K562 (cell line): ENCODE data around the gene BBOX1.
"Not testable (repeated sequence)": the region's sequence is repeated elsewhere in the genome, so short reads cannot be mapped to it uniquely, and the experiment has no call there.

Experiments
- ARHGAP35 ChIP-seq: fragments of 450-650 bp; IDR thresholded peaks from 2 replicates; pipeline ENCODE4 v1.6.1; 2018; ENCODE audit not compliant: partially characterized antibody
- CHD1 ChIP-seq: fragments of 200-600 bp; sonication (generic); IDR thresholded peaks from one replicate; pipeline ENCODE4 v1.6.1; 2012; ENCODE audit warnings: mild to moderate bottlenecking, moderate library complexity, low read length, inconsistent platforms
- CREB1 ChIP-seq, 2 experiments: sonication (generic) in 1 of 2; formaldehyde crosslinking in 1 of 2; IDR thresholded peaks; 2 replicates each; pipeline versions ENCODE4 v1.6.1 to v1.8.0; 2012 to 2022; ENCODE audit warnings: inconsistent platforms in 1 of 2, mild to moderate bottlenecking in 1 of 2, missing genetic modification reagents in 1 of 2, moderate library complexity in 1 of 2
- E4F1 ChIP-seq: fragments of 250-450 bp; sonication (Bioruptor Pico); IDR thresholded peaks from 2 replicates; pipeline ENCODE4 v1.5.0; 2021; ENCODE audit warnings: mild to moderate bottlenecking, borderline replicate concordance
- EGR1 ChIP-seq: fragments of 450-650 bp; conservative IDR thresholded peaks from 2 replicates; pipeline ENCODE4 v1.6.1; 2017; ENCODE audit warnings: mild to moderate bottlenecking
- GABPB2 ChIP-seq: fragments of 250-450 bp; sonication (Bioruptor Pico); conservative IDR thresholded peaks from 2 replicates; pipeline ENCODE4 v1.5.1; 2021; ENCODE audit warnings: mild to moderate bottlenecking
- HMGN3 ChIP-seq: IDR thresholded peaks from 2 replicates; pipeline ENCODE4 v1.6.1; 2011; ENCODE audit warnings: borderline replicate concordance, low read depth, mild to moderate bottlenecking, mixed read lengths, low read length; ENCODE audit not compliant: insufficient read length; ENCODE audit errors: extremely low read depth
- SMAD4 ChIP-seq: fragments of 250-450 bp; sonication (Bioruptor Pico); conservative IDR thresholded peaks from 2 replicates; pipeline ENCODE4 v1.8.0; 2021; ENCODE audit warnings: inconsistent platforms, mild to moderate bottlenecking, moderate library complexity
- TCF15 ChIP-seq: fragments of 250-450 bp; sonication (Bioruptor Pico); IDR thresholded peaks from 2 replicates; pipeline ENCODE4 v1.8.0; 2022; ENCODE audit warnings: moderate library complexity, mild to moderate bottlenecking, inconsistent platforms
- ZBTB8A ChIP-seq: fragments of 450-650 bp; IDR thresholded peaks from 2 replicates; pipeline ENCODE4 v1.6.1; 2018; ENCODE audit warnings: mild to moderate bottlenecking, moderate library complexity; ENCODE audit not compliant: partially characterized antibody
- ZNF274 ChIP-seq: IDR thresholded peaks from 2 replicates; pipeline ENCODE4 v1.6.1; 2011; ENCODE audit warnings: low read depth, mild to moderate bottlenecking, low read length, moderate library complexity, borderline replicate concordance
- TF ChIP-seq, protein P1 (sequence below): sonication (generic); formaldehyde crosslinking; IDR thresholded peaks from 2 replicates; pipeline ENCODE4 v1.4.0; 2020; ENCODE audit warnings: mild to moderate bottlenecking, missing genetic modification reagents

GRCh38 chr11:27175562-27175961 is 134.9 kb downstream of the BBOX1 start:
- not testable (repeated sequence) for TF ChIP-seq ZBTB8A; SMAD4 (CRISPR knock-in tag); ARHGAP35; ZNF274; EGR1; GABPB2 (CRISPR knock-in tag); TCF15 (CRISPR knock-in tag); CHD1; HMGN3; E4F1 (CRISPR knock-in tag); CREB1 (IDR thresholded peaks at IDR 0.05); CREB1 (CRISPR knock-in tag; IDR thresholded peaks at IDR 0.05)
- TF ChIP-seq, protein P1, sequence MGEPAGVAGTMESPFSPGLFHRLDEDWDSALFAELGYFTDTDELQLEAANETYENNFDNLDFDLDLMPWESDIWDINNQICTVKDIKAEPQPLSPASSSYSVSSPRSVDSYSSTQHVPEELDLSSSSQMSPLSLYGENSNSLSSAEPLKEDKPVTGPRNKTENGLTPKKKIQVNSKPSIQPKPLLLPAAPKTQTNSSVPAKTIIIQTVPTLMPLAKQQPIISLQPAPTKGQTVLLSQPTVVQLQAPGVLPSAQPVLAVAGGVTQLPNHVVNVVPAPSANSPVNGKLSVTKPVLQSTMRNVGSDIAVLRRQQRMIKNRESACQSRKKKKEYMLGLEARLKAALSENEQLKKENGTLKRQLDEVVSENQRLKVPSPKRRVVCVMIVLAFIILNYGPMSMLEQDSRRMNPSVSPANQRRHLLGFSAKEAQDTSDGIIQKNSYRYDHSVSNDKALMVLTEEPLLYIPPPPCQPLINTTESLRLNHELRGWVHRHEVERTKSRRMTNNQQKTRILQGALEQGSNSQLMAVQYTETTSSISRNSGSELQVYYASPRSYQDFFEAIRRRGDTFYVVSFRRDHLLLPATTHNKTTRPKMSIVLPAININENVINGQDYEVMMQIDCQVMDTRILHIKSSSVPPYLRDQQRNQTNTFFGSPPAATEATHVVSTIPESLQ (CRISPR knock-in tag), result not testable (repeated sequence)
